CD8-positive, alpha-beta memory T cell (primary cell): Measurements from ENCODE around the gene COL25A1. TPM values are rescaled to one million over a fixed set of nuclear protein-coding genes. Genes with fewer than 3 reads are reported as not detected.
"Not testable (repeated sequence)": the region's sequence is repeated elsewhere in the genome, so short reads cannot be mapped to it uniquely, and the experiment has no call there.

ENCODE experiments used
- CTCF ChIA-PET: fragments of 350-600 bp; sonication (Branson Sonifier 250); formaldehyde crosslinking; loops from one replicate; lab custom pipeline; 2021; ENCODE audit warnings: antibody characterized with exemption; lab: Charles Lee
- POLR2A ChIA-PET: fragments of 350-600 bp; sonication (Branson Sonifier 250); formaldehyde crosslinking; loops from one replicate; lab custom pipeline; 2021; ENCODE audit warnings: antibody characterized with exemption; lab: Charles Lee
- DNase-seq, 5 donors: peaks; one replicate each; pipeline versions ENCODE4 v3.0.0 to v3.0.0-alpha.2; 2020 to 2022; ENCODE audit warnings: mixed read lengths in 1 of 5
- H3K27ac ChIP-seq: one replicate; pipeline ENCODE4 v1.7.0; 2013; ENCODE audit warnings: low read depth, mild to moderate bottlenecking, low read length, moderate library complexity
- H3K27me3 ChIP-seq: 2 replicates; pipeline ENCODE4 v1.7.0; 2013; ENCODE audit warnings: low read length, mild to moderate bottlenecking; ENCODE audit not compliant: insufficient read depth, poor library complexity, severe bottlenecking
- H3K36me3 ChIP-seq: 2 replicates; pipeline ENCODE4 v1.7.0; 2013; ENCODE audit warnings: mild to moderate bottlenecking, low read length, moderate library complexity; ENCODE audit not compliant: insufficient read depth
- H3K4me1 ChIP-seq: 2 replicates; pipeline ENCODE4 v1.7.0; 2013; ENCODE audit warnings: mild to moderate bottlenecking, low read length, moderate library complexity; ENCODE audit not compliant: insufficient read depth
- H3K4me3 ChIP-seq: 2 replicates; pipeline ENCODE4 v1.7.0; 2013; ENCODE audit warnings: mild to moderate bottlenecking, low read length
- H3K9me3 ChIP-seq: 2 replicates; pipeline ENCODE4 v1.7.0; 2013; ENCODE audit warnings: mild to moderate bottlenecking, low read length
- H3K27ac Mint-ChIP-seq, 8 donors: one replicate each; pipeline ENCODE4 v1.8.0; 2020 to 2021; ENCODE audit warnings: mixed read lengths in 8 of 8, mild to moderate bottlenecking in 6 of 8, inconsistent platforms in 3 of 8, moderate library complexity in 3 of 8
- H3K27me3 Mint-ChIP-seq, 2 donors: one replicate each; pipeline ENCODE4 v1.8.0; 2020 to 2021; ENCODE audit warnings: mixed read lengths in 2 of 2, mild to moderate bottlenecking in 1 of 2, moderate library complexity in 1 of 2
- H3K36me3 Mint-ChIP-seq, 3 donors: one replicate each; pipeline ENCODE4 v1.8.0; 2020 to 2021; ENCODE audit warnings: mixed read lengths in 3 of 3, inconsistent platforms in 1 of 3, mild to moderate bottlenecking in 1 of 3
- H3K4me1 Mint-ChIP-seq, 3 donors: one replicate each; pipeline ENCODE4 v1.8.0; 2020 to 2021; ENCODE audit warnings: mixed read lengths in 3 of 3, inconsistent platforms in 1 of 3, mild to moderate bottlenecking in 1 of 3
- H3K4me3 Mint-ChIP-seq, 7 donors: one replicate each; pipeline ENCODE4 v1.8.0; 2020 to 2021; ENCODE audit warnings: mixed read lengths in 7 of 7, mild to moderate bottlenecking in 6 of 7, moderate library complexity in 4 of 7, inconsistent platforms in 2 of 7
- H3K9me3 Mint-ChIP-seq, 5 donors: one replicate each; pipeline ENCODE4 v1.8.0; 2020 to 2022; ENCODE audit warnings: mixed read lengths in 5 of 5, mild to moderate bottlenecking in 3 of 5, moderate library complexity in 2 of 5, inconsistent platforms in 1 of 5
- polyA plus RNA-seq: library from polyadenylated mRNA; unstranded; fragments of 300-500 nt; fragmentation: Illumina TruSeq; gene quantifications from one replicate; pipeline ENCODE4 v1.2.3, GENCODE V29; 2021
- total RNA-seq, 2 experiments: library from RNA; stranded (reverse); gene quantifications; one replicate each; pipeline ENCODE4 v1.2.3, GENCODE V29; 2021

Gene COL25A1
- total and polyA plus RNA-seq, 3 experiments from 2014 or later = not detected

GRCh38 chr4:109004418-109004817 is 298.0 kb downstream of the COL25A1 start:
- Mint-ChIP-seq H3K27me3 (peaks cover 3 to 5% of the 10 kb centered on the region in 2 donors), H3K4me1 (no peaks in the 10 kb centered on the region), H3K9me3 (peaks cover 0 to 5% (median 0%) of the 10 kb centered on the region in 5 donors), H3K4me3 (no peak overlapping the region), H3K27ac (no peak overlapping the region), H3K36me3 (peaks cover 0 to 1% (median 0%) of the 10 kb centered on the region in 3 donors)
- Histone ChIP-seq H3K27me3 (no peaks in the 10 kb centered on the region), H3K9me3 (no peaks in the 10 kb centered on the region), H3K4me1 (no peaks in the 10 kb centered on the region), H3K27ac (no peak overlapping the region), H3K36me3 (no peaks in the 10 kb centered on the region), H3K4me3 (no peak overlapping the region)
- ChIA-PET POLR2A (no interaction called here), CTCF (no interaction called here)
- DNase-seq = no peak

GRCh38 chr4:109003964-109004363 is 298.5 kb downstream of the COL25A1 start:
- Mint-ChIP-seq H3K27ac (no peak overlapping the region), H3K9me3 (peaks cover 0 to 5% (median 2%) of the 10 kb centered on the region in 5 donors), H3K4me1 (no peaks in the 10 kb centered on the region), H3K36me3 (peaks cover 0 to 1% (median 0%) of the 10 kb centered on the region in 3 donors), H3K4me3 (no peak overlapping the region), H3K27me3 (peaks cover 3 to 5% of the 10 kb centered on the region in 2 donors)
- POLR2A ChIA-PET = no interaction called here
- H3K27me3 ChIP-seq = no peaks in the 10 kb centered on the region
- H3K27ac ChIP-seq = no peak overlapping the region
- DNase-seq = no peak
- no peaks in the 10 kb centered on the region for H3K4me1 ChIP-seq
- H3K4me3 ChIP-seq = no peak overlapping the region
- CTCF ChIA-PET = no interaction called here
- H3K9me3 ChIP-seq = no peaks in the 10 kb centered on the region
- no peaks in the 10 kb centered on the region for H3K36me3 ChIP-seq

- Mint-ChIP-seq H3K9me3 (no peaks in the 10 kb centered on the region), H3K27ac (no peak overlapping the region), H3K4me3 (no peak overlapping the region), H3K27me3 (no peaks in the 10 kb centered on the region), H3K36me3 (no peaks in the 10 kb centered on the region), H3K4me1 (no peaks in the 10 kb centered on the region)
- no peak overlapping the region for H3K27ac ChIP-seq
- H3K4me3 ChIP-seq = no peak overlapping the region
- no peaks in the 10 kb centered on the region for H3K27me3 ChIP-seq
- no peaks in the 10 kb centered on the region for H3K4me1 ChIP-seq
- DNase-seq = no peak
- POLR2A ChIA-PET = no interaction called here
- H3K9me3 ChIP-seq = no peaks in the 10 kb centered on the region
- CTCF ChIA-PET = no interaction called here
- H3K36me3 ChIP-seq = no peaks in the 10 kb centered on the region
These were observed 310.7 kb downstream of the COL25A1 start for GRCh38 chr4:108991551-108992328.

DNA sequence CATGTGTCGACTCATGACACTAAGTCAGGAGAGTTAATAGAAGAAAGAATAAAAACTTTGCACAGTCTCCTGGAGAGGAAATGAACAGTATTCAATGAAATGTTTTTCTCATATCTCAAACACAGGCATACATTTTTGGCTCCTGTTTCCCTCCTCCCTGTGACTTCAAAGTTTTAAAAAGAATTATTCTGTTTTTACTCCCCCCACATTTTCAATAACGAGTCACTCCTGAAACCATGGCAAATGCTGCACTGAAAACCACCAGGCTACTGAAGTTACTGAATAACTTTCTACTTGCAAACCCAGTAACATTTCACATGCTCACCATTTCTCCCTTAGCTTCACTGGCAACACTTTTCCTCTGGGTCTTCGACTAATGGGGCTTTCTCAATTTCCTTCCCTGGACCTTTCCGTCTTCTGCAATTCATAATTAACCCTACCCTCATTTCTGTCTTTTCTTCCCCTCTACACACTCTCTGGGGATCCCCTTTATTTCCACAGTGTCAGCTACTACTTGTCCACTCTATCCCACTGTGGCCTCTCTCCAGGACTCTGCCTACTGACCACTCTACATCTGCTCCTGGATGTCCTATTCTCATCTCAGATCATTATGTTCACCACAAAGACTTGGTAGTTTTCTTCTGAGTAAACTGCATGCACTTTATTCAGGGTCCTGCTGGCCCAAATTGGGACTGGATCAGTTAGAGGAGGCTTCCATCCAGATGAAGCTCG is 313.8 kb downstream of the COL25A1 start:
- CTCF ChIA-PET = no interaction called here
- no peak for DNase-seq
- Mint-ChIP-seq H3K27ac (no peak overlapping the region), H3K9me3 (no peaks in the 10 kb centered on the region), H3K27me3 (no peaks in the 10 kb centered on the region), H3K4me3 (no peak overlapping the region), H3K4me1 (no peaks in the 10 kb centered on the region), H3K36me3 (no peaks in the 10 kb centered on the region)
- POLR2A ChIA-PET = no interaction called here
- H3K9me3 ChIP-seq = no peaks in the 10 kb centered on the region
- H3K36me3 ChIP-seq = no peaks in the 10 kb centered on the region
- H3K27me3 ChIP-seq = no peaks in the 10 kb centered on the region
- no peak overlapping the region for H3K27ac ChIP-seq
- H3K4me3 ChIP-seq = no peak overlapping the region
- H3K4me1 ChIP-seq = no peaks in the 10 kb centered on the region

DNA sequence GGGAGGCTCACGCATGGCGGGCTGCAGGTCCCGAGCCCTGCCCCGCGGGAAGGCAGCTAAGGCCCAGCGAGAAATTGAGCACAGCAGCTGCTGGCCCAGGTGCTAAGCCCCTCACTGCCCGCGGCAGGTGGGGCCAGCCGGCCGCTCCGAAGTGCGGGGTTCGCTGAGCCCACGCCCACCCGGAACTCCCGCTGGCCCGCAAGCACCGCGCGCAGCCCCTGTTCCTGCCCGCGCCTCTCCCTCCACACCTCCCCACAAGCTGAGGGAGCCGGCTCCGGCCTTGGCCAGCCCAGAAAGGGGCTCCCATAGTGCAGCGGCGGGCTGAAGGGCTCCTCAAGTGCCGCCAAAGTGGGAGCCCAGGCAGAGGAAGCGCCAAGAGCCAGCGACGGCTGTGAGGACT is 318.0 kb downstream of the COL25A1 start:
- CTCF ChIA-PET, H3K9me3 Mint-ChIP-seq, H3K4me3 Mint-ChIP-seq: not testable (repeated sequence)

GRCh38 chr4:108982402-108983185 is 319.9 kb downstream of the COL25A1 start:
- H3K36me3 Mint-ChIP-seq = no peaks in the 10 kb centered on the region
- Histone ChIP-seq H3K4me3 (no peak overlapping the region), H3K27ac (no peak overlapping the region), H3K27me3 (no peaks in the 10 kb centered on the region), H3K36me3 (no peaks in the 10 kb centered on the region), H3K4me1 (no peaks in the 10 kb centered on the region), H3K9me3 (no peaks in the 10 kb centered on the region)
- no peaks in the 10 kb centered on the region for H3K4me1 Mint-ChIP-seq
- H3K27ac Mint-ChIP-seq = no peak overlapping the region
- no peak for DNase-seq
- H3K9me3 Mint-ChIP-seq = no peaks in the 10 kb centered on the region
- no peak overlapping the region for H3K4me3 Mint-ChIP-seq
- peaks cover 0 to 12% of the 10 kb centered on the region in 2 donors for H3K27me3 Mint-ChIP-seq
- CTCF ChIA-PET = no interaction called here
- POLR2A ChIA-PET = no interaction called here

More for the DNA sequence above, 318.0 kb downstream of the COL25A1 start:
- H3K27ac ChIP-seq, H3K4me1 Mint-ChIP-seq, H3K27ac Mint-ChIP-seq, H3K36me3 Mint-ChIP-seq, H3K36me3 ChIP-seq, H3K27me3 ChIP-seq, H3K4me1 ChIP-seq, H3K9me3 ChIP-seq, POLR2A ChIA-PET, H3K4me3 ChIP-seq, H3K27me3 Mint-ChIP-seq, DNase-seq: not testable (repeated sequence)

- H3K36me3 ChIP-seq = no peaks in the 10 kb centered on the region
- Mint-ChIP-seq H3K36me3 (no peaks in the 10 kb centered on the region), H3K27me3 (peaks cover 0 to 12% of the 10 kb centered on the region in 2 donors), H3K27ac (no peak overlapping the region), H3K9me3 (no peaks in the 10 kb centered on the region), H3K4me1 (no peaks in the 10 kb centered on the region), H3K4me3 (no peak overlapping the region)
- H3K27me3 ChIP-seq = no peaks in the 10 kb centered on the region
- H3K27ac ChIP-seq = no peak overlapping the region
- no peaks in the 10 kb centered on the region for H3K4me1 ChIP-seq
- CTCF ChIA-PET = no interaction called here
- no peak overlapping the region for H3K4me3 ChIP-seq
- no peaks in the 10 kb centered on the region for H3K9me3 ChIP-seq
- POLR2A ChIA-PET = no interaction called here
- DNase-seq = no peak
These were observed 321.8 kb downstream of the COL25A1 start for GRCh38 chr4:108980455-108981239.
